Ecto neural progenitor cell (in vitro differentiated cells): ENCODE data around the gene COL6A6.

Experiments
- DNase-seq: peaks from one replicate; pipeline ENCODE4 v3.0.0-alpha.2; 2018; ENCODE audit warnings: low spot score

The COL6A6 gene, protein sequence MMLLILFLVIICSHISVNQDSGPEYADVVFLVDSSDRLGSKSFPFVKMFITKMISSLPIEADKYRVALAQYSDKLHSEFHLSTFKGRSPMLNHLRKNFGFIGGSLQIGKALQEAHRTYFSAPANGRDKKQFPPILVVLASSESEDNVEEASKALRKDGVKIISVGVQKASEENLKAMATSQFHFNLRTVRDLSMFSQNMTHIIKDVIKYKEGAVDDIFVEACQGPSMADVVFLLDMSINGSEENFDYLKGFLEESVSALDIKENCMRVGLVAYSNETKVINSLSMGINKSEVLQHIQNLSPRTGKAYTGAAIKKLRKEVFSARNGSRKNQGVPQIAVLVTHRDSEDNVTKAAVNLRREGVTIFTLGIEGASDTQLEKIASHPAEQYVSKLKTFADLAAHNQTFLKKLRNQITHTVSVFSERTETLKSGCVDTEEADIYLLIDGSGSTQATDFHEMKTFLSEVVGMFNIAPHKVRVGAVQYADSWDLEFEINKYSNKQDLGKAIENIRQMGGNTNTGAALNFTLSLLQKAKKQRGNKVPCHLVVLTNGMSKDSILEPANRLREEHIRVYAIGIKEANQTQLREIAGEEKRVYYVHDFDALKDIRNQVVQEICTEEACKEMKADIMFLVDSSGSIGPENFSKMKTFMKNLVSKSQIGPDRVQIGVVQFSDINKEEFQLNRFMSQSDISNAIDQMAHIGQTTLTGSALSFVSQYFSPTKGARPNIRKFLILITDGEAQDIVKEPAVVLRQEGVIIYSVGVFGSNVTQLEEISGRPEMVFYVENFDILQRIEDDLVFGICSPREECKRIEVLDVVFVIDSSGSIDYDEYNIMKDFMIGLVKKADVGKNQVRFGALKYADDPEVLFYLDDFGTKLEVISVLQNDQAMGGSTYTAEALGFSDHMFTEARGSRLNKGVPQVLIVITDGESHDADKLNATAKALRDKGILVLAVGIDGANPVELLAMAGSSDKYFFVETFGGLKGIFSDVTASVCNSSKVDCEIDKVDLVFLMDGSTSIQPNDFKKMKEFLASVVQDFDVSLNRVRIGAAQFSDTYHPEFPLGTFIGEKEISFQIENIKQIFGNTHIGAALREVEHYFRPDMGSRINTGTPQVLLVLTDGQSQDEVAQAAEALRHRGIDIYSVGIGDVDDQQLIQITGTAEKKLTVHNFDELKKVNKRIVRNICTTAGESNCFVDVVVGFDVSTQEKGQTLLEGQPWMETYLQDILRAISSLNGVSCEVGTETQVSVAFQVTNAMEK (N-terminal part only)

DNA sequence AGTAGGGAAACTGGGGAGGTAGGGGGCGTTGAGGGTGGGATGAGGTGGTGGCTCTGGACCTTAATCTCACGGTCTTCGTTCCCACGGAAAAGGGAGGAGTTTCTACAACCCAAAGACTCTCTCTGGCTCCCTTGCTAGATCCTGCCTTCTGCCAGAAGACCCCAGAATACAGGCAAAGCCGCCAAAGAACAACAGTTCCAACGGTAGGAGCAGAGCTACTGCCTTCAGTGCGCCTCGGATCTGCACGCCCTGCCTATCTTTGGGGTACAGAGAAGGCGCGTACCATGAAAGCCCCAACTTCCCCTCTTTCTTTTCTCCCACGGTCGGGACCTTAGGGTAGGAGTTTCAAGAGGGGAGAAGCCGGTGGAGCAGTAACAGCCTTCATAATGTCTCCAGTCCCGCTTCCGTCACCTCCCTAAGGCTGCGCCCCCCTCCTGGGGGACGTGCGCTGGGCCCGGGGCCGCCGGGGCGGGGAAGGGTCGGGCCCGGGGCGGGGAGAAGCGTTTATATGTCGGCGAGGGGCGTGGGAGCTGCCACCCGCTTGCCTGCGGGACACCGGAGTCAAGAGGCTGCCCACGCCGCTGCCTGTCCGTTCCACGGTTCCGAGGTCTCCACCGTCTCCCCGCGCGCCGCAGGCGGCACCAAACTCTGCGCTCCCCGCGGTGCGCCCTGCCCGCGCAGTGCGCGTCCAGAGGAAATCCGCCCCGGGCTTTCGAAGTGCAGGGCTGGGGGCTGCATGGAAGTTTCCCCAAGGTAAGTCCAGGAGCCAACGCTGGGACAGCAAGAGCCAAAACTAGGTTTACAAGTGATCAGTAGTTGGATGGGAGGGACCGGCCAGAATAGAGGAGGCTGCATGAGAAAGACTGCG, at the start of gene COL6A6:
TSS of gene COL6A6 (plus strand) at position 533 of the 868 bp plus-strand sequence. CDS start 43,188 bp downstream, outside the sequence.
- peak; percentile 63 for DNase-seq

DNA sequence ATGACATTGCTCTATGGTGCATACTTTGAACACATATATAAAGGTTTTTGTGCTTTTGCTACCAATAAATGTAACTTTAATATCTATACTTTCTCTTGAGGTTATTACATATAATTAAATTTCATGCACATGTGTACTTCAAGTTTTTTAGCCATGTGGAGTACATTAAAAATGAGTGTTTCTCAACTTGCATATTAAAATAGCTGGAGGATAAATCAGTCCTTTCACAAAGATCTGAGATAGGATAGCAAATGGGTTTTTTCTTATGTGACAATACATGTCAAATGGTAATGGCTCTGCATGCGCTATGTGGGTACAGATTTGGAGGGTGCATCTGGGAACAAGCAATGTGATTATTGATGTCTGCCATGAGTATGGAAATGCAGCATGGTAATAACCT, 48.7 kb upstream of the COL6A6 start:
- no peak for DNase-seq

DNA sequence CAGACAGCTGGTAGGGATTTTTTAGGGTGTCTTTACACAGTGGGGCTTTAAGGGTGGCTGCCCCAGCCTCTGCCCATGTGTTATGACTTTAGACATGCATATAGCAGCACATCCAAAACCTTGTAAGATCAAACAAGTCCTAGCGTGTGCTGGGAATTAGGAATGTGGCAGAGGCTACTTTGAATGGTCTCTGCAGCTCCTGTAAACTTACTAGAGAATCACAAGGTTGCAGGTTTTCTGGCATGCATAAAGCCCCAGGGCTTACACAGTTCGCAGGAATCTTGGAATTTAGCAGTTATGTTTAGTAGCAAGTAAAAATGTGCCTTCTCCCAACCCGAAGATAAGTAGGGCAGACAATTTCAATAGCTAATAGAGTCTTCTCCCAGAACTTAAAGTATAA, 46.9 kb upstream of the COL6A6 start:
- no peak for DNase-seq

DNA sequence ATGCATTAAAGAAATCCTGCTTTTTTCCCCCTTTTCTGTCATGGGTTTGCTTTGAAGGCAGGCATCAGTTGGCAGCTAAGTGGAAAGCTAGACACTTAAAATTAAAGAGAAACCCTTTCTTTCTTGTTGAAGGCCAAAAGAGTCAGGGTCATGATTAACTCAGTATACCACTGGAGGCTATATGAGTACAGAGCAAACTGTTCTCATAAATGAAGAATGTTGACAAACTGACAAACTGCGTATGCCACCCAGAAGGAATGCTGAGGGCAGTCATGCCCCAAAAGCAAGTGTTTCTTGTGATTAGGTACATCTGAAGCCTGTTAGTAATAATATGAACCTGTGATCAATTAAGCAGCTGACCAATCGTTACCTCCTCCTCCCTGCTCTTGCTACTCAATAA, 43.6 kb upstream of the COL6A6 start:
- DNase-seq: no peak

DNA sequence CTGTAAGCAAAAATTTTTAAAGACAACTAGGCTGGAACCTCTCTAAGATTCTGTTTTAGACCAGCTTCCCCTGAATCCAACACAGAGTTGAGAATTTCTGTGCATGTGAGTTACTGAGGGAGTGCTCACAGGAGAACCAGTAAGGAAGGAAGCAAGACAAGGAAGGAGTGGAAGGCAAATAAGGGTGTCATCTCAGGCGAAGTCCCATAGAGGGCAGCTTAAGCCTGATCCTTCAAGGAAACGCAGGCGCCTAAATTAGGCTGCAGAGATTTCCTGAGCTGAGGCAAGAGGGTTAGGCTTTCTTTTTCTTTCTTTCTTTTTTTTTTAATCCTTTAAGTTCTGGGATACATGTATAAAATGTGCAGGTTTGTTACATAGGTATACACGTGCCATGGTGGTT, 36.2 kb upstream of the COL6A6 start:
- DNase-seq: peak; percentile 53

DNA sequence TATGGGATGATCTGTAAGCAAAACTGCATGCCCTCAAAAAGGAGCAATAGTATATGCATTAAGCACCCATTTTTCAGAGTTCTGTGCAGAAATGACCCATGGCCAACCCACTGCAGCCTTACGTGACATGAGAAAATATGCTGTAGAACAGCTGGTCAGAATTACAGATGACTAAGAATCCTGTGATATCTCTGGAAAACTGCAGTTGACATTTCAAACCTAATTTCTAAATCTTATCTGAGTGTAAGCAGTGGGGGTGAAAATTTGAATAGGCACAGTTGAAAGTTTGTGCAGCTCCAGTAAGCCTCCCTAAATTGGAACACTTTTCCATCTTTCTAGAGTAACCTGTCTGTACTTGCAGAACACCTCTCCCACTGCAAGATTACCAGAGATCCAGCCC, 28.7 kb upstream of the COL6A6 start:
- DNase-seq: no peak

DNA sequence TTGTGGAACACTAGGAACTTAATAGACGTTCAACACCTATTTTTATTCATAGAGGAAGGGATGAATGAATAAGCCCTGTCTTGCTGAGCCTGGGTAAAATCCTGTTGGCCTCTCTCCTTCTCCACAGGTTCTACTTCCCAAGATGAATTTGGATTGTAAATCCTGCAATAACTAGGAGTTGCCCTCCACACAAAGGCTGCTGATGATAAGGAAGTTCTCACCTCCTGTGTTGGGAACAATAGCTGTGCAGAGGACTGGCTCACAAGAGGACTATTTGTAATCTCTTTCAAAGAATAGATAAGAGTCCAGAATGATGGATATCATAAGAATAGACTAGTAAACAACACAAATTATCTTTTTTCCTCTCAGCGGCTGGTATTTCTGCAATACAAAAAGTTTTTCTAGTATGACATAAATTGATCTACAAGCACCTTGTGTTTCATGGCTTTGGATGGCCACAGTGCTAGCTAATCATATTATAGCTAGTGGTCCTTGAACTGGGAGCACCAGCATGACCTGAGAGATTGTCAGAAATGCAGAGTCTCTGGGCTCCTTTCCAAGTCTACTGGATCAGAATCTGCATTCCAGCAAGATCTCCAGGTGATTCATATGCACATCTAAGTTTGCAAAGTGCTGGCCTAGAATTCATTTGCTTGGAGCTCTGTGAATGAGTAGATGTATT, 28.1 kb upstream of the COL6A6 start:
- DNase-seq: no peak

DNA sequence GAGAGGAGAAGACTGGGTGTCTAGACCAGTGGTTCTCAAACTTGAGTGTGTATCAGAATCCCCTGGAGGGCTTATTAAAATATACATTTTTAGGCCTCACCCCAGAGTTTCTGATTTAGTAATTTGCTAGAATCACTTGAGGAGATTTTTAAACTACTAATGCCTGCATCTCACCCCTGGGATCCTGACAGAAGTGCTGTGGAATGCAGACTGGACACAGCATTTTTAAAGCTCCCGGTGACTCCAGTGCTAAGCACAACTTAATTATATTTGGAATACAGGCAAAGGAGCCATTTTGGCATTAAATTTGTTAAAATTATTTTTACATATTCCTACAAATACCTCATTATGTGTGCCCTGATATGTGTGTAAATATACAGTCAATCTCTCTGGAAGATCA, 26.7 kb upstream of the COL6A6 start:
- DNase-seq: no peak

DNA sequence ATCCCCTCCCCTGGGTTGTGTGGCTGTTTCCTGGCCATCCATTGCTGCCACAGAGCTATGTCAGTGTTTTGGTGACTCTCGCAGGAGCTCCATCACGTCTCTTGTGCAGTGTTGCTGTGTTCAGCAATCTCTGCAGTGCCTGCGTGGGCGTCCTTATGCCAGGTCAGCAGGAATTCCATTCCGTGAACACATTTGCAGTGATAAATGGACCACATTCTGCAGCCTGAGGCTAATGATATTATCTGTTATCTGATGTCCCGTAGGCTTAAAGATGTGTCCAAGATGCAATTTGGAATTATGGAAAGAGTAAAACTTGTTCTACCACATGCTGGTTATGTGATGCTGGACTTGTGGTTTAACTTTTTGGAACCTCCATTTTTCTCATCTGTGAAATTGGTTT, 25.5 kb upstream of the COL6A6 start:
- no peak for DNase-seq

DNA sequence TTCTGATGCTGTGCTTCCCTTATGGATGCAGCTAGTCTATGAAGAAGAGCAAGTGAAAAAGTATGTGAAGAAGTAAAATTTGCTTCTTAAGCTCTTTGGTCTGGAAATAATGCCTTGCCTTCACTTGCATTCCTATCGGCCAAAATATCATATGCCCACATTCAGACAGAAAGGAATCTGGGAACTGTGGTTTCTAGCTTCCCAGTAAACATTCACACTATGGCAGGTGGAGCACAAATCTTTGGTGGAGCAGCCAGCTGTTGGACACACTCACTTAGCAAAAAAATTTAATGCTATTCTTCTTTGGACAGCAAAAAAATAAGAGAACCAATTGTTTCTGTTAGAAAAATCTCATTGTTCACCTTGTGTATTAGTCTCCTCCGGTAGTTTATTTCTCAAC, 12.3 kb upstream of the COL6A6 start:
- no peak for DNase-seq

DNA sequence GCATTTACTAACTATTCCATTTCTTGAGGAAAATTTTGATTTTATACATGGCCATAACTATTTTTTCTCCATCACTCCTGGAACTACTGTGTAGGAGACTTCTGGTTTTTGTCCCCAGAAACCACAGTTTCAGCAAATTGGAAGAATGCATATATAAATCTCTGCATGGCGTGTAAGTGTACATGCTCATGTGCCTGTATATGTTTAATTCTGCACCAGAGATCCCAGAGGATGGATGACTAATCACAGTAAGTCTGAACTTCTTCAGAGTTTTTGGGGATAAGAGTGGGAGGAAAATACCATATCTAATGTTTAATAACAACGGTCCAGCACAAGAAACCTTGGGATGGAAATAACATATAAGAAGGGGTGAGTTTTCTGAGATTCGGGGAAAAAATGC, 10.9 kb upstream of the COL6A6 start:
- DNase-seq: no peak

DNA sequence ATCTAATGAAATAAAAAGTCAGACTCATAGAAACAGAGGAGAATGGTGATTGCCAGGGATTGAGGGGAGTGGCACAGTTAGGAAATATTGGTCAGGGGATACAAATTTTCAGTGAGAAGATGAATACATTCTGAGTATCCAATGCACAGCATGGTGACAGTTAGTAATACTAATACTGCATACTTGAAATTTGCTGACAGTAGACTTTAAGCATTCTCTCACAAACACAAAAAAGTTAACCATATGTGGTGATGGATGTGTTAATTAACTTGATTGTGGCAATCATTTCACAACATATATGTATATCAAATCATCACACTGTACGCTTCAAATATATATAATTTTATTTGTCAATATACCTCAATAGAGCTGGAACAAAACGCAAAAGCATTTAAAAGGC, 9.2 kb upstream of the COL6A6 start:
- DNase-seq: no peak

DNA sequence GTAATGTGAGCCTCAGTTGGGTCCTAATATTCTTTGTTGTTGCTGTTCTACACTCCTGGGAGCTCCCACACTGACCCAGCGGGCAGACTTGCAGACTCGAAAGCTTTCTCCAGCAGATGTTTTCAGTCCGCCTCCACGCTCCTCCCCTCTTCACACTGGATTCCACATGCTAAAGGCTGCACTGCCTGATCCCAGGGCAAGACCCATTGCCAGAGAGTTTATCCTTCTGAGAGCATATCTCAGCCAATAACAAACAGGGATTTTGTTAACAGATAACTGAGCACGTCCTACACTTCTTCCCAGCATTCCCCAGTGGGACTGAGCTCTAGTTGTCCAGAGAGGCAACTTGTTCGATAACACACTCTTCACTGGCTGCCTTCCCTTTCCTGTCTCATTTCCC, 8.0 kb upstream of the COL6A6 start:
- no peak for DNase-seq

DNA sequence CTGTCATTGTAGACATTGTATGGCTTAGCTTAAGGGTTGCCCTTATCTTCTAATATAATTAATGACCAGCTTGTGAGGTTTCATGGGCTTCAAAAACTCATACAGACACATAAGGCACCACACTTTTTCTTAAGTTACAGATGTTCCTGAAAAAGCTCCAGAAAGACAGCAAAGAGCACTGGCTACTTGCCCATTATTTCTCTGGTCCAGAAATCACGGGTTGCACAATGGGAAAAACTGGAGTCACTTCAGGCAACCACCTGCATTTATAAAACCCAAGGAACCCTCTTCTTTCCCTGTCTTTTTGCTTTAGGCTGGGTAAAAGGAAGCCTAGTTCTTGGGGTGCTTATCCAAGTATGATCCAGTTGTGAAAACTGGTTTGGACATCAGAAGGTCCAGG, 2.3 kb upstream of the COL6A6 start:
- no peak for DNase-seq

DNA sequence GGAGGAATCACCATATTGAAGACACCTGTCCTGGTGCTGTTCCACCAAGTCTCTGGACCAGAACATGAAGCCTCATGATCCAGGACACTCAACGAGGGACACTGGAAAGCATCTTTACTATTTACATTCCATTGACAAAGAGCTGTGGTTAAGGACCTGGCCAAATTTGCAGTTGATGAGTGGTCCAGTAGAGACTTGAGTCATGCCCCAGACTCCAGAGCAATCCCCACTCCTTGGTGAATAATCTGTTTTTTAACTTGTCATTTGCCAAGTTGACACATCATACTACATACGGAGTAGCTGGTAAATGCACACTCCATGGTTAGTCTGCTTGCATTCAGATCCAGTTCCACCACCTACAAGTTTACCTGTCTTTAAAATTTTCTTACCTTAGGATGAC, 1.2 kb upstream of the COL6A6 start:
- DNase-seq: no peak

DNA sequence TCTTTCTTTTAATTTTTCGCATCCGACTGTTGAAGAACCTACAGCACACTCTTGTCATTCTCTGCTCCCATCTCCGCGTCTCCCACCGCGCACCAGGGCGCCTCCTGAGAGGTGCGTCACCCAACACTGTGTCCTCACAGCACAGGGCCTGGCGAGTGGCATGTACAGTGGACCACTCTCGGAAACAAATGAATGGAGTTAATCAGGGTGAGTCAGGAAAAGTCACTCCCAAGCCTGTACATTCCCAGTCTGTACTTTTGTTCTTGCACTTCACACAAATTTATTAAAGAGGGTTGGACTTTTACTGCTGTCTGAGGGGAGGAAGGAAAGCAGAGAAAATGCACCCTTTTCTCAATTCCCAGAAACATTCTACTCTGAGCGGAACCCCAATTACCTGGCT, 625 bp downstream of the COL6A6 start:
- no peak for DNase-seq

DNA sequence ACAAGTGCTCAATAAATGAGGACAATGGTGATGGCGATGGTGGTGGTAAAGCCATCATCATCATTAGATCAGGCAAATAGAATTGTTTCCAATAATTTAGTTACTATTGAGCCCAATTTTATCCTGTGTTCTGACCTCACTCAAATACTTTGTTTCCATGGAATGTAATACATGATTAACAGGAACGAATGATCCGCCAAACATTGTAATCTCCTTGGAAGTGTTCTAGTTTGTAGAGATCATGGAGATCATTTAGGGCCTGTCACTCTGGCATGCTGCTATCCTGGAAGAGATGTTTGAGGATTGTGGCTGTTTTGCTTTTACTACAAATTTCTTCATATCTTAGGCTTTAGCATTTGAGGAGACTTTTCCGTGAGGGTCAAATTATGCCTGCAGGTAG, 2.8 kb downstream of the COL6A6 start:
- no peak for DNase-seq

DNA sequence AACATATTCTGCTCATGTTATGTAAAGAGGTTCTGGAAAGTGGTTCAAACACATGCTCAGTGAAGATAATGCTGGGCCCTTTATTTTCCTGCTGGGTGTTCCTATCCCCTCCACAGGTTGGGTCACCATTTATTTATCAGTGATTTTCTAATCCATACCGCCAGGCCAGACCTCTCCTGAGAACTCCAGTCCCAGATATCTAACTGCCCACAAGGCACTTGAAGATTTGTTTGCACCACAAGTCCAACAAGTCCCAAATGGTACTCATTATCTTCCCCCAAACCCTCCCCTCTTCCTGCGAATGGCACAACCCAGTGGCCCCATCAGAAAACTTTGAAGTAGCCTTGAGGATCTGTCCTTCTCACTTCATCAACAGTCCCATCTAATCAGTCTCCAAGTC, 5.4 kb downstream of the COL6A6 start:
- no peak for DNase-seq

DNA sequence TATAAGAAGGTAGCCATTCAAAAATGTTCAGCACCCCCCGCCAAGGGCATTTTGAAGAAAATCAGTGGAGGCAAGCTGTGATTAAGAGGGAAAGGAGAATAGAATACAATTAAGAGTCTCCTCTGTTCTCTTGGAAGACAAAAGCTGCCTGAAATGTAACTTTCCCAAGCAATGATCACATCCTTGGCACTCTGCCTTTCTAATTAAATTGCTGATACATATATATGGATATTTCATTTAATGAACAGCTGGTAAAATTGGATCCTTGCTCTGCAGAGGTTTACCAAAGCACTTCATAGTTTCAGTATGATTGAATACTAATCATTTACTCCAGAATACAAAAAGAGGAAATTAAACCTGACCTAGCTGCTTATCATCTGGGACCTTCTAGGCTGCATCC, 10.4 kb downstream of the COL6A6 start:
- DNase-seq: no peak

DNA sequence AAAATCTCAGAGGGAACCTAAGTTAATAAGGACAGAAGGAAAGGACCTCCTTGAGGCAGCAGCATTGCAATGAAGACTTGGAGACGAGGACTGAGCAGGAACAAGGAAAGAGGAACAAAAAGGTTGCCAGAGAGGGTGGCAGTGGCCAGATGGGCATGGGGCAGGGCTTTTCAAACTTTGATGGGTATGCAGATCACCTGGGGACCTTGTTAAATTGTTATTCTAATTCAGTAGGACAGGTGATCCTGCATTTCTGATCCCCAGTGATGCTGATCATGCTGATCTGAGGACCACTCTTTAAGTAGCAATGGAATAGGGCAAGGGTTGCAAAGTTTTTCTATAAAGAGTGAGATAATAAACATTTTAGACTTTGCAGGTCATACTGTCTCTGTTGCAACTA, 11.1 kb downstream of the COL6A6 start:
- DNase-seq: no peak
